Stimulated activated CD4-positive, alpha-beta T cell treated with anti-CD3 and anti-CD28 coated beads, Interleukin-4, amount 100 ng/mL, for 4 hours (primary cell): ENCODE data around the gene ZNF628.

Source experiments
- DNase-seq, 2 experiments: peaks; one replicate each; pipeline ENCODE4 v3.0.0-alpha.2; 2020

Gene ZNF628

GRCh38 chr19:55451163-55451964, 25.1 kb upstream of the ZNF628 start:
- DNase-seq = no peak

DNA sequence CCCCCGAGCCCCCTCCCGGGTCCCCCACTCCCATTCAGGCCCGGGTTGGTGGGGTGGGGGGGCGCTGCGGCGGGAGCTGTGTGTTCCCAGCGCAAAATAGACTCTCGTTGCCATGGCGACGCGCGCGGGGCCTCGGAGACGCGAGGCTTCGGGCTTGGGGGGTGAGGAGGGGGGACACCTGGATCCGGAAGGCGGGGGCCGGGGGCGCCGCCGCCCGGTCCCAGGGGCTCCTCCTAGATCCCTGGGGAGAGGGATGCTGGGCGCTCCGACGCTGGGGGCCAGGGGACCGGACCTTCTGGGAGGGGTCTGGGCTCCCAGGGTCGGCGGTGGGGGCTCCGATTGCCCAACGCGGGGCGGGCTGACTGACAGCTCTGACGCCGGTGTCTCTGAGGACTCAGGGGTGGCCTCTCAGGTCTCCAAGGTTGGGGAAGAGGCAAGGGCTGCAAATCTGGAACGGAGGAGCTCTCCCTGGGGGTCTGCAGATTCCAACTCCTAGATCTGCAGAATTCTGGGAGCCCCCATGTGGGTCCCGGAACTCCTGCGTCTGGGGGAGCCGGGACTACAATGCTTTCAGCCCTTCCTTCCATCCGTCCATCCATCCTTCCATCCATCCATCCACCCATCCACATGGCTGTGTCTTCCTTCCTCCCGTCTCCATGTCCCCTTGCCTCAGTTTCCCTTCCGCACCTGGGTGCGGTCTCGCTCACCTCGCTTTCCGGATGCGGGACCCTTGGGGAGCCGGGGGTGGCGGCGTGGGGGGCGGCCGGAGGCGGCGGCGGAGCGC, 24.3 kb upstream of the ZNF628 start:
- no peak for DNase-seq

GRCh38 chr19:55452749-55453346, 23.6 kb upstream of the ZNF628 start:
- DNase-seq = peak in 1 of 2 experiments; percentile 20

DNA sequence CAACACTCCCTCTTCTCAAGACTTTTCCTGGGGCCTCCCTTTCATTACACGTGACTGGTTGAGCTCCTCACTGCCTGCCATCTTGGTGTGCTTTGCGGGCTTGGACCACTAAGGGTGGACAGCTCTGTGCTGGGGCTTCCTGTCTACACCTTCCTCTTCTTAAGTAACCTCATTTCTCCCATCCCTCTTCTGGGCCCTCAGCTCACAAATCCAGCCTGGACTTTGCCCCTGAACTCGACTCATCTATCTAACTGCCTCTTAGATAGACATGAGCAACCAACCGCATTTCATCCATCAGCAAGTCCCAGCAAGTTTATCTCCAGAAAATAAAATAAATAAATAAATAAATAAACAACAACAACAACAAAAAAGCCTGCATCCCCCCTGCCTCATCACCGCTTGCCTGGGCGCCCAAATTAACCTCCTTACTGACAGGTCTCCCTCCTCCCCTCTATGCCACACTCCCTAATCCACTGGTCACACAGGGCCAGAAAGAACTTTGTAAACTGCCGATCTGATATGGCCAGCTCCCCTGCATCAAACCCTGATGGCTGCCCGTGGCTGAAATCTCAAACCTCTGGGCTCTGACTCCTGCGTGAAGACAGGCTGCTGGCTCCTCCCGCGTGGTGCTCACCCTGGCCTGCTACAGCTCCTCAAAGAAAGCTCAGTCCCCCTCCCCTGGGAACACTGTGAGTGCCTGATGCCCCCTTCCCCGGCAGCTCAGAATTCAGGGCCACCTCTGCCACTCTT, 22.7 kb upstream of the ZNF628 start:
- no peak for DNase-seq

DNA sequence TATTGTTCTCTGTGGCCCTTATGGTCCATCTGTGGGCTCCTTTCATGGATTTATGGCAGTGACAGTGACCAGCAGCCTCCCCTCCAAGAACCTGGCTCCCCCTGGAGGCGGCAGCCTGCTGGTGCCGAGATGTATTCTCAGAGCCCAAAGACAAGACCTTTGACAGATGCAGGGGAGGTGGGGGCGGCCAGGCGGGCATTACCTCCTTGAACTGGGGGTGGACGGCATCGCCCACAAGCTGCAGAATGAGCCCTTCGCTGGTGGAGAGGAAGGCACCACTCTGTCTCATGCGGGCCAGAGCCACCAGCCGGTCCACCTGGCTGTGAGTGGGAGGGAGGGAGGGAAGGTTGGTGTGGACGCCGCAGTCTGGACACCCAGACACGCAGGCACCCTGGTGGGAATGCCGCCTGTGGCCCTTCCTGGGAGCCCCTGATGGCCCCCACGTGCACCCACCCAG, 21.6 kb upstream of the ZNF628 start:
- DNase-seq = peak; percentile 33 to 39

GRCh38 chr19:55455576-55456235, 20.7 kb upstream of the ZNF628 start:
- no peak for DNase-seq

GRCh38 chr19:55456347-55456746, 20.1 kb upstream of the ZNF628 start:
- DNase-seq = no peak

DNA sequence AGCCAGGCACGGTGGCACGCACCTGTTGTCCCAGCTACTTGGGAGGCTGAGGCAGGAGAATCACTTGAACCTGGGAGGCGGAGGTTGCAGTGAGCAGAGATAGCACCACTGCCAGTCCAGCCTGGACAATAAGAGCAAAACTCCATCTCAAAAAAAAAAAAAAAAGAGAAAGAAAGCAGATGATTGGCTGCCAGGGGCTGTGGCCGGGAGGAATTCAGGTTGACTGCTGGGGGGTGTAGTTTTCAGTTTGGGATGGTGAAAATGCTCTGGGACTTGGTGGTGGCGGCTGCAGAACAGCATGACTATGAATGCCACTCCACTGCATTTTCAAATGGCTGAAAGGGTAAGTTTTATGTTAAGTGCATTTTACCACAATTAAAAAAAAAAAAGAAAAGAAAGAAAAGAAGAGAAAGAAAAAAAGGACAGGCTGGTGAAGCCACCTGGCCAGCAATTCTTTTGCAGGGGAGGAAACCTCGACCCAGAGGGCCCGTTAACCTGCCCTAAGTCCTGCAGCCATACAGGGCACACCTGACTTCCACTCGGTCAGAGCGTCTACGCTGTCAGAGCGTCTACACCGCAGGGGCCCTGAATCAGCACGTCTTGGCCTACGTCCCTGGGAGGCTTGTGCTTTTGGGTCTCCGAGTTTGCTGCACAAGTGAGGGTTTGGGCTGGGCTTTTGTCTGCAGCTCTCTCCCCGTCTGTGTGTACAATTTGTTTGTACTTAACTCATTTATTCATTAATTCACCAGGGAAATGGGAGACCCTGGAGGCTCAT, 18.5 kb upstream of the ZNF628 start:
- DNase-seq = no peak

DNA sequence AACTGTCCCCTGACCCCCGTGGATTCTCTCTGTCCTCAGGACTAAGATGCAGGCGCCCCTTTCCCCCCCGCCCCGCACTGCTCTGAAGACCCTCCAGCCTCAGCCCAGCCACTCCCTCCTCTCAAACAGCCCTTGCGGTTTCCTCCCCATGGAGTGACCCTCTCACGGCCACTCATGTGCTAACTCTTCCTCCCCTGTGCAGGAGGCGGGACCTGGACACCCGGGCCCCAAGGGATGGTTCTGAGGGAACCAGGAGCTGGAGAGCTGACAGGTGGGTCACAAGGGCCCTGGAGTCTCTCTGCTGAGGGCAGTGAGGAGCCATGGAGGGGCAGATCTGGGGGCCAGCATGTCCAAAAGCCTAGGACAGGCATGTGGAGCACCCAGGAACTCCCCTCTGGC, 16.9 kb upstream of the ZNF628 start:
- no peak for DNase-seq

DNA sequence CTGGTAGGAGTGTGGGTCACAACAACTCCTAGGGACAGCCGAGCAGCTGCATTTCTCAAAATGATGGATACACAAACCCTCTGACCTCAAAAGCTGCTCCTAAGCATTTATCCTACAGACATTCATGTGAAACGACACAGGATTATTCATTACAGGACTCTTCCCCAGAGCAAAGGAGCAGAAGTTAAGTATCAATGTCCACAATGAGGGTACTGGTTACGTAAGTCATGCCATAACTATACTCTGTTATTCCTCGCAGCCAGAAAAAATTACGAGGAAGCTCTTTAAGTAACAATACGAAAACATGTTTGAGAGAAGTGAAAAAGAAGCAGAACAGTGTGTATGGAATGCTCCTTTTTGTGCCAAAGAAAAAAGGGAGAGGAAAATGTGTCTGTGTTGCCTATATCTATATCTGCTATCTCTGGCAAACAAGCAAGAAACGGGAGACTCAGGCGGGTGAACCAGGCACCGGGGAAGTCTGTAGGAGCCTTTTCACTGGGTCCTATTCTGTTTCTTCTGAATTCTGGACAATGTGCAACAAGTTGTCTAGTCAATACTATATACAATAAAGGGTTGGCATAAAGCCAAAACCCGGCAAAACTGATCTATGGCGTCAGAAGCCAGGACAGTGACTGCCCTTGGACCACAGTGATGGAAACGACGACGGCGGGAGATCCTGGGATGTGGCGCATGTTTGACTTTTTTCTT, 16.3 kb upstream of the ZNF628 start:
- DNase-seq = no peak

- peak in 1 of 2 experiments; percentile 43 for DNase-seq
Observed at GRCh38 chr19:55460670-55461258, 15.7 kb upstream of the ZNF628 start.

DNA sequence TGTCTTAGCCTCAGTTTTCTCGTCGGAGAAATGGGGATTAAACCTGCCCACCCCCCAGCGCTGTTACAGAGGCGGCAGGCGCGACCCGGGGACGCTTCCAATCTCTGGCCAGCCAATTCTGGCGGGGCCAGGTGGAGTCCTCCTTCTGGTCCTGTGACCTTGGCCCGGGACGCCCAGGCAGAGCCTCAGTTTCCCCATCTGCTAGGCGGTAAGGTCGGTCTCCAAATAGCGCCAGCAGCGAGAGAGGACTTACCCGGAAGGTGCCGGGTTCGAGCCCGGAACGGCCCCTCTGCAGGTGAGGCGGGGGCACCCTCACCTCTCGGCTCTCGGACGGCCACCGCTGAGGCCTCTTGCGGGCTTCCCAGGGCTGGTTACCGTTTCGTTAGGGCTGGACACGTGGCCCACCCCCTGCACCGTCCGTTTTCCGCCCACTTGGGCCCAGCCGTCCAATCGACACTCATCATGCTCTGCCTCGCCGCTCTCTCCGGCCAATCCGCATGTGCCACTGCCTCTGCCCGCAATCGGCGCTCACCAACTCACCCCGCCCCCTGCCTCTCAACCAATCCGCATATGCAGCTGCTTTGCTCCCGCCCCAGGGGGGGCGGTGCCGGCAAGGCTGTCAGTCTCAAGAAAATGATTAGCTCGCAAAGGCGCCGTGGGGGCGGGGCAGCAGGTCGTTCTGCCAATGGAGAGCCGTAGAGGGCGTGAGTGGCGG, 15.0 kb upstream of the ZNF628 start, which contains the start of gene ISOC2:
TSS of gene ISOC2 (minus strand) at position 384 of the 715 bp plus-strand sequence. CDS start 5,156 bp downstream, outside the sequence.
- peak; percentile 100 for DNase-seq

GRCh38 chr19:55461974-55462626, 14.3 kb upstream of the ZNF628 start:
- DNase-seq = no peak

GRCh38 chr19:55462722-55463121, 13.7 kb upstream of the ZNF628 start:
- no peak for DNase-seq

DNA sequence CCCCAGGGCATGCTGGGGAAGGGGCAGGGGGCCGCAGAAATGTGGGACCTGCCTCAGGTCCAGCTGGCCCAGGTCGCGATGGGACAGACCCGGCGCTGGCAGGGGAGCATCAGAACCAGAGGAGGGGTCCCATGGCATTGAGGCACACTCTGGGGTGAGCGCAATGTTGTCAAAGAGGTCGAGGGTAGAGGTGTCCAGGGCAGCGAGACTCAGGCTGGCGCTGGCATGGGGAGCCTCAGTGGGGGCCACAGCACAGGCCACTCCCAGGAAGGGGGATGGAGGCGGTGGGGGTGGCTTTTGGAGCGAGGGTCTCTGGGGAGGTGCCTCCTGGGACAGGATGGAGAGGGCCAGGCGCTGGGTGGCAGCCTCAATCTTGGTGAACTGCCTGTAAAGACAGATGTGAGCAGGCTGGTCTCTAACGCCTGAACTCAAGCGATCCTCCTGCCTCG, 12.8 kb upstream of the ZNF628 start:
- no peak for DNase-seq

DNA sequence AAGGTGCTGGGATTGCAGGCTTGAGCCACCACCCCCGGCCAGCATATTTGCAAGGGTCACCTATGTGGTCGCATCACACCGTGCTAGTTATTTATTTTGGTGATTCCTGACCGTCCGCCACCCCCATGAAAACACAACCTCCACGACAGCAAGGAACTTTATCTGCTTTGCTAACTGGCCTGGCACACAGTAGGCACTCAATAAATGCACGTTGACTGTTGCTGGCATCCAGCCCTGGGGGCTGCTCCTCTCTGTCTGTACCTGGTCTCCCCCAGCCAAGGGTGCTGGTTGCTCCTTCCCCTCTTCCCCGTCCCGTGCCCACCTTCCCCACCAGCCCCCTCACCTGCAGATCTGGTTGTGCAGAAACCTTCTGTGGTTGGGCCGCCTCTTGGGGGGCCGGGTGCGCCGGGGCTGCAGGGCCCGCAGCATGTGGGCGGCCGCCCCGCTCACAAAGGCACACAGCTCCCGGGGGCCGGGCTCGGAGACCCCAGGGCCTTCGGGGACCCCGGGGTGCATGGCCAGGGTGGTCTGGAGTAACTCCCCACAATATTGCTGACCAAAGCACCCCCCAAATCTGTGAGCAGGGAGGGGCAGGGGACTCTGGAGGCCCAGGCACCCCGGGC, 12.3 kb upstream of the ZNF628 start:
- no peak for DNase-seq

DNA sequence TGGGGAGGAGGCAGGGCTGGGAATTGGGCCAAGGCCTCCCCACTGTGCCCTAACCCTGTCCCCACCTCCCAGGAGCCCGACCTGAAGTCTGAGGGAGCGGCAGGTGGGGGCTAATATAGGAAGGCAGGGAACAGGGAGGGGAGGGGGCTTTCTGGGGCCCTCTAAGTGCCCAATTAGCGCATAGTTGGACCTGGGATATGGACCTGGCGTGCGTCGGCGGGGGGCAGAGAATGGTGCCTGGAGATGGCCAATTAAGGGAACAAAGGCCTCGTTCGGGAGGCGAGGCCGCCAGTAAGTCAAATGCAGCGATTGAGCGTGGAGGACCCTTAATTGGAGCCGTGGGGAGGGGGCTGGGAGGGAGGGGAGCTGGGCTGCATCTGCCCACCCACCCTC, 11.8 kb upstream of the ZNF628 start, which contains the start of gene C19orf85:
TSS of gene C19orf85 (minus strand) at position 90 of the 393 bp plus-strand sequence. CDS start 197 bp downstream, outside the sequence.
- no peak for DNase-seq
